ENCODE data around the gene DHX32.

DNA sequence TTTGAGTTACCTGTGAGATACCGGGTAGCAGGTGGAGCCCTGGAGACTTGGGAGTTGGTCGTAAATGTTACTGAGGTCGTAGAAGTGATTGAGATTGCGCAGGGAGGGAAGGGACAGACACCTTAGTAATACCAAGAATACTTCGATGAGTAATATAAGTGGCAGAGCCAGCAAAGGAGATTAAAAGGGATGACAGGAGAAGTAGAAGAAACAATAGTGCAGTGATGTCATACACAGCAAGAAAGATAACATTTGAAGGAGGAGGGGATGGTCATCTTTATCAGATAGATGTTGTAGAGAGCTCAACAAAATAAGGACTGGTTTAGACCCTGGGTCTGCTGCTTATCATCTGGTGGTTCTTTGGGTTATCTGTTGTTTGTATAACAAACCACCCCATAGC is 52.8 kb downstream of the DHX32 start:
- TF ChIP-seq, protein P1, sequence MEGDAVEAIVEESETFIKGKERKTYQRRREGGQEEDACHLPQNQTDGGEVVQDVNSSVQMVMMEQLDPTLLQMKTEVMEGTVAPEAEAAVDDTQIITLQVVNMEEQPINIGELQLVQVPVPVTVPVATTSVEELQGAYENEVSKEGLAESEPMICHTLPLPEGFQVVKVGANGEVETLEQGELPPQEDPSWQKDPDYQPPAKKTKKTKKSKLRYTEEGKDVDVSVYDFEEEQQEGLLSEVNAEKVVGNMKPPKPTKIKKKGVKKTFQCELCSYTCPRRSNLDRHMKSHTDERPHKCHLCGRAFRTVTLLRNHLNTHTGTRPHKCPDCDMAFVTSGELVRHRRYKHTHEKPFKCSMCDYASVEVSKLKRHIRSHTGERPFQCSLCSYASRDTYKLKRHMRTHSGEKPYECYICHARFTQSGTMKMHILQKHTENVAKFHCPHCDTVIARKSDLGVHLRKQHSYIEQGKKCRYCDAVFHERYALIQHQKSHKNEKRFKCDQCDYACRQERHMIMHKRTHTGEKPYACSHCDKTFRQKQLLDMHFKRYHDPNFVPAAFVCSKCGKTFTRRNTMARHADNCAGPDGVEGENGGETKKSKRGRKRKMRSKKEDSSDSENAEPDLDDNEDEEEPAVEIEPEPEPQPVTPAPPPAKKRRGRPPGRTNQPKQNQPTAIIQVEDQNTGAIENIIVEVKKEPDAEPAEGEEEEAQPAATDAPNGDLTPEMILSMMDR (IDR thresholded peaks at IDR 0.05; ENCODE audit: insufficient read depth, low read depth, low read length), result no peak
- TF ChIP-seq EZH2 (IDR thresholded peaks at IDR 0.05; ENCODE audit: insufficient read depth, low read length), result no peak
